BE2C (cell line): ENCODE results near the gene FGFBP2.

ENCODE experiments used
- DNase-seq: peaks from one replicate; pipeline ENCODE4 v3.0.0-alpha.2; 2020
- H3K27me3 ChIP-seq: fragments of 250-450 bp; sonication (Bioruptor Pico); 2 replicates; pipeline ENCODE4 v1.5.1; 2020; ENCODE audit warnings: mild to moderate bottlenecking
- H3K36me3 ChIP-seq: fragments of 250-450 bp; sonication (Bioruptor Pico); 2 replicates; pipeline ENCODE4 v1.5.1; 2020; ENCODE audit warnings: mild to moderate bottlenecking
- H3K4me1 ChIP-seq: fragments of 250-450 bp; sonication (Bioruptor Pico); 2 replicates; pipeline ENCODE4 v1.5.1; 2020
- H3K4me3 ChIP-seq: 2 replicates; pipeline ENCODE4 v1.5.1; 2011; ENCODE audit warnings: low read depth, low read length
- H3K9me3 ChIP-seq: fragments of 250-450 bp; sonication (Bioruptor Pico); 2 replicates; pipeline ENCODE4 v1.5.1; 2020
- TF ChIP-seq, protein P1 (sequence below): IDR thresholded peaks from 2 replicates; pipeline ENCODE4 v1.5.1; 2012; ENCODE audit warnings: mild to moderate bottlenecking, low read depth, low read length

Gene FGFBP2

DNA sequence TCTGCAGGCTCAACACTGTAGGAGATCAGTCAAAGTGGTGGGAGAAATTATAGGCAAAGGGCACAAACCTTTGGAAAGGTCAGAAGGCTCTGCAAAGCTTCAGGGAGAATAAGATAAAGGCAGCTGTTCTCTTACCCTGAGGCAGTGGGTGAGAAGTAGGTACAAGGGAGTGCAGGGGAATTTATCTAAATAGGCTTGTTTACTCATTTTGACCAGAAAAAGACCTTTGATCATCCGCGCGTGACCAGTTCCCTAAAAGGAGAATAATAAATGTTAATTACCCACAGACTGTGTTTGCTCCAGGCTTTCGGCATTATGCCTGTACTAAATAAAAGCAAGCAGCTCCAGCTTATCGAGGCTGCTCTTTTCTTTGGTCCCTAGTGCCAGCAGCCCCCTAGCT lies 9.3 kb downstream of the FGFBP2 start:
- no peaks in the 10 kb centered on the region for H3K9me3 ChIP-seq
- DNase-seq, result no peak
- H3K36me3 ChIP-seq, result no peaks in the 10 kb centered on the region
- TF ChIP-seq, protein P1, sequence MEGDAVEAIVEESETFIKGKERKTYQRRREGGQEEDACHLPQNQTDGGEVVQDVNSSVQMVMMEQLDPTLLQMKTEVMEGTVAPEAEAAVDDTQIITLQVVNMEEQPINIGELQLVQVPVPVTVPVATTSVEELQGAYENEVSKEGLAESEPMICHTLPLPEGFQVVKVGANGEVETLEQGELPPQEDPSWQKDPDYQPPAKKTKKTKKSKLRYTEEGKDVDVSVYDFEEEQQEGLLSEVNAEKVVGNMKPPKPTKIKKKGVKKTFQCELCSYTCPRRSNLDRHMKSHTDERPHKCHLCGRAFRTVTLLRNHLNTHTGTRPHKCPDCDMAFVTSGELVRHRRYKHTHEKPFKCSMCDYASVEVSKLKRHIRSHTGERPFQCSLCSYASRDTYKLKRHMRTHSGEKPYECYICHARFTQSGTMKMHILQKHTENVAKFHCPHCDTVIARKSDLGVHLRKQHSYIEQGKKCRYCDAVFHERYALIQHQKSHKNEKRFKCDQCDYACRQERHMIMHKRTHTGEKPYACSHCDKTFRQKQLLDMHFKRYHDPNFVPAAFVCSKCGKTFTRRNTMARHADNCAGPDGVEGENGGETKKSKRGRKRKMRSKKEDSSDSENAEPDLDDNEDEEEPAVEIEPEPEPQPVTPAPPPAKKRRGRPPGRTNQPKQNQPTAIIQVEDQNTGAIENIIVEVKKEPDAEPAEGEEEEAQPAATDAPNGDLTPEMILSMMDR, result no peak
- no peaks in the 10 kb centered on the region for H3K4me1 ChIP-seq
- H3K27me3 ChIP-seq, result no peaks in the 10 kb centered on the region
- no peak overlapping the region for H3K4me3 ChIP-seq

DNA sequence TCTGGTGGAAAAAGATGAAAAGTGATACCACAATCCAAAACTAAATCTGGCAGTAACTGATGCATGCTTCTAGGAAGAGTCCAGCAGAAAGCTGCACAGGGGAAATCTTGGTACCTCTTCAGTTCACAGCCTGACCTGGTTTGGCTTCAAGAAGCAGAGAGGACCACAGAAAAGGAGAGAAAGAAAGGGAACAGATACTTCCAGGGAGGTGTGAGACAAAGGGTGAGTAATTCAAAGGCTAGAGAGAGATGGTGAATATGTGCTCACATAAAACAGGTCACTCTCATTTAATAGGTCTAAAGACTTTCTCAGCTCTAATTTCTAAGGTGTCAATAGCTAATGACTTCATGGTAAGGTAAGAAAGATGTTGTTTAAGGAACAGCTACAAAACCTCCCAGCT lies 11.2 kb downstream of the FGFBP2 start:
- TF ChIP-seq, protein P1, result no peak

DNA sequence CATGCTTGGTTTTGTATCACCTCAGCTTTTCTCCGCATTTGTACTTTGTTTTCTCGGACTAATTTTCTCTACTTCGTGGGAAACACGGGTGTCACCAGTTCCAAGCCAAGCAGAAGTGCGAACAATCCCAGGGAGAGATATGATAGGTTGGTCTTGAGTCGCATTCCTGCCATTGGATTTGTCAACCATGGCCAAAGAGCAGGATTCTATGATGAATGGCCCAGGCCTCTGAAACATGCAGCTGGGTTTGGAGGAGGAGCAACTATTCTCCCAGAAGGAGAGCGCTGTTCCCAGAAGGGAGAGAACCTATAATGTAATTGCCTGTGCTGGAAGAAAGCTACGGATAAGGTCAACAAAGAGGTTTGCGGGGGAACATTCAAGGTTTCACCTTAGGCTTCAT lies 14.1 kb downstream of the FGFBP2 start:
- H3K36me3 ChIP-seq, result no peaks in the 10 kb centered on the region
- TF ChIP-seq, protein P1, result no peak
- no peaks in the 10 kb centered on the region for H3K4me1 ChIP-seq
- H3K9me3 ChIP-seq, result no peaks in the 10 kb centered on the region
- no peak for DNase-seq
- H3K27me3 ChIP-seq, result no peaks in the 10 kb centered on the region; the same call in none of the 2 replicates
- H3K4me3 ChIP-seq, result no peak overlapping the region

More for the DNA sequence above, 11.2 kb downstream of the FGFBP2 start:
- Histone ChIP-seq H3K27me3 (no peaks in the 10 kb centered on the region; the same call in 1 of the 2 replicates), H3K4me1 (no peaks in the 10 kb centered on the region), H3K36me3 (no peaks in the 10 kb centered on the region), H3K9me3 (no peaks in the 10 kb centered on the region), H3K4me3 (no peak overlapping the region)
- no peak for DNase-seq

DNA sequence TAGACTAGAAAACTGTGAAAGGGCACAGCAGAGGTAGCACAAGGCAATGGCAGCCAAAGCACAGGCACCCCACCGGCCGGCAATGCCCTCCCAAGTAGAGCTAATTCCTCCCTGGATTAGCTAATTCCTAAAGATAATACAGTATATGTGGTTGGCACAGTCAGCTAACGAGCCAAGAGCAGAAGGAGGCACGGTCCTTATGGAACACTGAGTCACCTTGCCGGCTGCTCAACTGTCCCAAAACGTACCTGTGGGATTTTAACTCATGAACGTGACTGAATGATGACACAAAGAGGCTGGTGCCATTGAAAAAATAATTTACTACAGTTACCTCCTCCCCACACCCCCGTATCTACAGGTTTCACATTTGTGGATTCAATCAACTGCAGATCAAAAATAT lies 15.3 kb downstream of the FGFBP2 start:
- TF ChIP-seq, protein P1, result no peak
- Histone ChIP-seq H3K36me3 (no peaks in the 10 kb centered on the region), H3K4me3 (no peak overlapping the region), H3K4me1 (no peaks in the 10 kb centered on the region), H3K27me3 (no peaks in the 10 kb centered on the region; the same call in none of the 2 replicates), H3K9me3 (no peaks in the 10 kb centered on the region)
- DNase-seq, result no peak

DNA sequence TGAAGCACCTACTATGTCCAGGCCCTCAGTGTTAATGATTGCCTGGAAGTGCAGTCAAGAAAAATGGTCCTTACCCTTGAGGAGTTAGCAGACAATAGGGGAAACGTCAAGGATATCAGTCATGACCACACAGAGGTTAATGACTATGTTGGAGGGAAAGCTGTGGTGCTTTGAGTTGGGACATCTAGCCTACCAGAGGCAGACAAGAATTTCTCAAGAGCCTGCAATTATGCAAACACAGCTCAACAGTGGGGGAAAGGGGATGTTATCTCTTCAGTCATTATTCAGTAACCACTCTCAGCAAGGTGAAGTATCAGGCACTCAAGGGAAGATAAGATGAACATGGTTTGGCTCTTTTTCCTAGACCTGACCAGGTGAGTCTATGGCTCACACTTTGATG lies 17.5 kb downstream of the FGFBP2 start:
- Histone ChIP-seq H3K27me3 (no peaks in the 10 kb centered on the region; the same call in none of the 2 replicates), H3K36me3 (no peaks in the 10 kb centered on the region), H3K4me3 (no peak overlapping the region), H3K4me1 (no peaks in the 10 kb centered on the region), H3K9me3 (no peaks in the 10 kb centered on the region)
- TF ChIP-seq, protein P1, result no peak
- DNase-seq, result no peak

DNA sequence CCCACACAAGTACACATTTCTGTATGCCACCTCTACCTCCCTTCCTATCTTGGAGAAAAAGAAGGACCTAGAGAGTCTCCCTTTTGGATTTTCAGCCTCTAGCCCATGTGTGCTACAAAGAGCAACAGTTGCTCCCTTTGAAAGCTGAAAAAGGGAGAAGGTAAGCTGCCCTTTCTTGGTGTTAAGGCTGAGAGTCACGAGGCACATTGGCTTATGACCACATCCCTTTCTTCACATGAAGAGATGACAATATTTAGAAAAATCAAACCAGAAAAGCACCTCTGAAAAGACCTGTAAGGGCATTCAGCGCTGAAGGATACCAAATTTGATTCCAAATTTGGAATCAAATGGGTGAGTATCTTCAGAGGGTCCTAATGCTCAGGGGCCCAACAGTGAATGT lies 18.1 kb downstream of the FGFBP2 start:
- Histone ChIP-seq H3K4me3 (no peak overlapping the region), H3K36me3 (no peaks in the 10 kb centered on the region), H3K4me1 (no peaks in the 10 kb centered on the region), H3K9me3 (no peaks in the 10 kb centered on the region), H3K27me3 (peaks cover 4% of the 10 kb centered on the region)
- TF ChIP-seq, protein P1, result no peak
- DNase-seq, result no peak
